Astrocyte of the cerebellum (primary cell): ENCODE results near the gene SLC18A2.

ENCODE experiments used
- DNase-seq: peaks from one replicate; pipeline ENCODE4 v3.0.0-alpha.2; 2011; ENCODE audit warnings: low read depth
- H3K4me3 ChIP-seq: 2 replicates; pipeline ENCODE4 v1.5.1; 2011; ENCODE audit warnings: mild to moderate bottlenecking, low read depth, low read length, moderate library complexity
- in situ Hi-C: cut with HindIII; loops from 2 replicates; pipeline ENCODE4 v1.10.0; 2017; ENCODE audit warnings: low sequenced_read_pairs
- TF ChIP-seq, protein P1 (sequence below): IDR thresholded peaks from 2 replicates; pipeline ENCODE4 v1.5.1; 2012; ENCODE audit warnings: low read length, low read depth, moderate library complexity, mild to moderate bottlenecking; ENCODE audit errors: missing control alignments

The SLC18A2 gene

GRCh38 chr10:117254338-117254737, 13.4 kb downstream of the SLC18A2 start:
- TF ChIP-seq, protein P1, sequence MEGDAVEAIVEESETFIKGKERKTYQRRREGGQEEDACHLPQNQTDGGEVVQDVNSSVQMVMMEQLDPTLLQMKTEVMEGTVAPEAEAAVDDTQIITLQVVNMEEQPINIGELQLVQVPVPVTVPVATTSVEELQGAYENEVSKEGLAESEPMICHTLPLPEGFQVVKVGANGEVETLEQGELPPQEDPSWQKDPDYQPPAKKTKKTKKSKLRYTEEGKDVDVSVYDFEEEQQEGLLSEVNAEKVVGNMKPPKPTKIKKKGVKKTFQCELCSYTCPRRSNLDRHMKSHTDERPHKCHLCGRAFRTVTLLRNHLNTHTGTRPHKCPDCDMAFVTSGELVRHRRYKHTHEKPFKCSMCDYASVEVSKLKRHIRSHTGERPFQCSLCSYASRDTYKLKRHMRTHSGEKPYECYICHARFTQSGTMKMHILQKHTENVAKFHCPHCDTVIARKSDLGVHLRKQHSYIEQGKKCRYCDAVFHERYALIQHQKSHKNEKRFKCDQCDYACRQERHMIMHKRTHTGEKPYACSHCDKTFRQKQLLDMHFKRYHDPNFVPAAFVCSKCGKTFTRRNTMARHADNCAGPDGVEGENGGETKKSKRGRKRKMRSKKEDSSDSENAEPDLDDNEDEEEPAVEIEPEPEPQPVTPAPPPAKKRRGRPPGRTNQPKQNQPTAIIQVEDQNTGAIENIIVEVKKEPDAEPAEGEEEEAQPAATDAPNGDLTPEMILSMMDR: no peak
- no peak overlapping the region for H3K4me3 ChIP-seq
- no peak for DNase-seq
- in situ Hi-C loops: no loop called here

- no peak for DNase-seq
- in situ Hi-C loops: no loop called here
- H3K4me3 ChIP-seq: no peak overlapping the region
- TF ChIP-seq, protein P1: no peak
Observed at GRCh38 chr10:117254774-117255735, 14.1 kb downstream of the SLC18A2 start.

GRCh38 chr10:117255835-117256460, 15.0 kb downstream of the SLC18A2 start:
- no peak for DNase-seq
- TF ChIP-seq, protein P1: no peak
- in situ Hi-C loops: no loop called here
- H3K4me3 ChIP-seq: no peak overlapping the region

DNA sequence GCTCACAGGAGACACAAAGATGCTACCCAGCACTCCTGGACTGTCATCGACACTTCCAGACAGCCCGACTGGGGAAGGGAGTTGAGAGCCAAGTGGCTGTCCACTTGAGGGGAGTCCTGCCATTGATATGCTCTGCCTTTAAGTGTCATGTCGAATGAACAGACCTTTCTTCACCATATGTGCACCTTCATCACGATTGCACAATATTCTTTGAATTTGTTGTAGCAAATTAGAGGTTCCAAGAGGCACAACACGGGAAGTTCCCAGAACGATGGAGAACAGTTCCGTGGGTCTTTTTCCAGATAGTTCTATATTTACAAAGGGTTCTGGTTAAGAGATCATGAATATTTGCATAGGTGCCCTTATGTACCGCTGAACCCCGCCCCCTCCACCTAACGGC, 16.0 kb downstream of the SLC18A2 start:
- in situ Hi-C loops: no loop called here
- TF ChIP-seq, protein P1: no peak
- no peak for DNase-seq
- H3K4me3 ChIP-seq: no peak overlapping the region

GRCh38 chr10:117257721-117258120, 16.8 kb downstream of the SLC18A2 start:
- in situ Hi-C loops: no loop called here
- no peak overlapping the region for H3K4me3 ChIP-seq
- TF ChIP-seq, protein P1: no peak
- no peak for DNase-seq

- in situ Hi-C loops: no loop called here
- H3K4me3 ChIP-seq: no peak overlapping the region
Observed at GRCh38 chr10:117259279-117259678, 18.4 kb downstream of the SLC18A2 start.

More at GRCh38 chr10:117259279-117259678, 18.4 kb downstream of the SLC18A2 start:
- TF ChIP-seq, protein P1: no peak
- DNase-seq: no peak
